Breast epithelium (tissue), 3 donors: Measurements from ENCODE around the gene CCDC152.

Experiments
- POLR2A ChIP-seq: fragments of 450-650 bp; IDR thresholded peaks from one replicate; pipeline ENCODE4 v1.6.1; 2016; ENCODE audit warnings: antibody characterized with exemption, mild to moderate bottlenecking, moderate library complexity
- POLR2AphosphoS5 ChIP-seq, 3 donors: sonication (generic); formaldehyde crosslinking; IDR thresholded peaks; one replicate each; pipeline ENCODE4 v1.6.1; 2017; ENCODE audit warnings: antibody characterized with exemption in 3 of 3
- TF ChIP-seq, protein P1 (sequence below), 3 donors: fragments of 450-650 bp; IDR thresholded peaks; one replicate each; pipeline ENCODE4 v1.5.1; 2016 to 2017; ENCODE audit warnings: antibody characterized with exemption in 3 of 3, mild to moderate bottlenecking in 3 of 3, moderate library complexity in 3 of 3

DNA sequence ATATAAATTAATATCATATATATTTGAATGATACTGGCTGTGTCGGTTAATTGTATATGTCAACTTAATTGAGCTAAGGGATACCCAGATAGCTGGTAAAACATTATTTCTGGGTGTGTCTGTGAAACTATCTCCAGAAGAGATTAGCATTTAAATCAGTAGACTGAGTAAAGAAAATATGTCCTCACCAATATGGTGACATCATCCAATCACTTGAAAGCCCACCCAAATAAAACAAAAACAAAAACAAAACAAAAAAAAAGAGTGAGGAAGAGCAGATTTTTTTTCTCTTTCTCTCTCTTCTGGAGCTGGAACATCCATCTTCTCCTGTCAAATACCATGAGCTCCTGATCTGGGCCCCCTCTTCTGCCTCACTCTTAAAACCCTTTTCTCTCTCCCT, 15.7 kb upstream of the CCDC152 start:
- TF ChIP-seq, protein P1, sequence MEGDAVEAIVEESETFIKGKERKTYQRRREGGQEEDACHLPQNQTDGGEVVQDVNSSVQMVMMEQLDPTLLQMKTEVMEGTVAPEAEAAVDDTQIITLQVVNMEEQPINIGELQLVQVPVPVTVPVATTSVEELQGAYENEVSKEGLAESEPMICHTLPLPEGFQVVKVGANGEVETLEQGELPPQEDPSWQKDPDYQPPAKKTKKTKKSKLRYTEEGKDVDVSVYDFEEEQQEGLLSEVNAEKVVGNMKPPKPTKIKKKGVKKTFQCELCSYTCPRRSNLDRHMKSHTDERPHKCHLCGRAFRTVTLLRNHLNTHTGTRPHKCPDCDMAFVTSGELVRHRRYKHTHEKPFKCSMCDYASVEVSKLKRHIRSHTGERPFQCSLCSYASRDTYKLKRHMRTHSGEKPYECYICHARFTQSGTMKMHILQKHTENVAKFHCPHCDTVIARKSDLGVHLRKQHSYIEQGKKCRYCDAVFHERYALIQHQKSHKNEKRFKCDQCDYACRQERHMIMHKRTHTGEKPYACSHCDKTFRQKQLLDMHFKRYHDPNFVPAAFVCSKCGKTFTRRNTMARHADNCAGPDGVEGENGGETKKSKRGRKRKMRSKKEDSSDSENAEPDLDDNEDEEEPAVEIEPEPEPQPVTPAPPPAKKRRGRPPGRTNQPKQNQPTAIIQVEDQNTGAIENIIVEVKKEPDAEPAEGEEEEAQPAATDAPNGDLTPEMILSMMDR (IDR thresholded peaks at IDR 0.05), result no peak
- TF ChIP-seq POLR2A, result no peak
- no peak for TF ChIP-seq POLR2AphosphoS5 (IDR thresholded peaks at IDR 0.05)
